Measurements from ENCODE around the gene TBC1D16.

Gene TBC1D16

GRCh38 chr17:79955691-79956440 is 79.8 kb downstream of the TBC1D16 start:
- in situ Hi-C loops (cut with HindIII; ENCODE audit: low sequenced_read_pairs): no loop called here

GRCh38 chr17:79955167-79955549 is 80.5 kb downstream of the TBC1D16 start:
- in situ Hi-C loops (cut with HindIII; ENCODE audit: low sequenced_read_pairs): no loop called here

- in situ Hi-C loops (cut with HindIII; ENCODE audit: low sequenced_read_pairs): no loop called here
These were observed 81.1 kb downstream of the TBC1D16 start for GRCh38 chr17:79954281-79955166.

- in situ Hi-C loops (cut with HindIII; ENCODE audit: low sequenced_read_pairs): no loop called here
These were observed 82.3 kb downstream of the TBC1D16 start for GRCh38 chr17:79953335-79953734.

GRCh38 chr17:79952901-79953300 is 82.8 kb downstream of the TBC1D16 start:
- in situ Hi-C loops (cut with HindIII; ENCODE audit: low sequenced_read_pairs): no loop called here

GRCh38 chr17:79952265-79952877 is 83.3 kb downstream of the TBC1D16 start:
- in situ Hi-C loops (cut with HindIII; ENCODE audit: low sequenced_read_pairs): no loop called here

- in situ Hi-C loops (cut with HindIII; ENCODE audit: low sequenced_read_pairs): no loop called here
These were observed 84.1 kb downstream of the TBC1D16 start for GRCh38 chr17:79951361-79952264.

- in situ Hi-C loops (cut with HindIII; ENCODE audit: low sequenced_read_pairs): no loop called here
These were observed 84.9 kb downstream of the TBC1D16 start for GRCh38 chr17:79950751-79951150.

- in situ Hi-C loops (cut with HindIII; ENCODE audit: low sequenced_read_pairs): no loop called here
These were observed 85.4 kb downstream of the TBC1D16 start for GRCh38 chr17:79950306-79950705.

GRCh38 chr17:79949656-79950209 is 85.9 kb downstream of the TBC1D16 start:
- in situ Hi-C loops (cut with HindIII; ENCODE audit: low sequenced_read_pairs): no loop called here

- in situ Hi-C loops (cut with HindIII; ENCODE audit: low sequenced_read_pairs): no loop called here
These were observed 86.6 kb downstream of the TBC1D16 start for GRCh38 chr17:79948945-79949655.

GRCh38 chr17:79948406-79948944 is 87.2 kb downstream of the TBC1D16 start:
- in situ Hi-C loops (cut with HindIII; ENCODE audit: low sequenced_read_pairs): no loop called here

- in situ Hi-C loops (cut with HindIII; ENCODE audit: low sequenced_read_pairs): no loop called here
These were observed 88.2 kb downstream of the TBC1D16 start for GRCh38 chr17:79947351-79948031.

GRCh38 chr17:79946352-79947231 is 89.1 kb downstream of the TBC1D16 start:
- in situ Hi-C loops (cut with HindIII; ENCODE audit: low sequenced_read_pairs): no loop called here

- in situ Hi-C loops (cut with HindIII; ENCODE audit: low sequenced_read_pairs): no loop called here
These were observed 89.9 kb downstream of the TBC1D16 start for GRCh38 chr17:79945591-79946255.

GRCh38 chr17:79944821-79945391 is 90.8 kb downstream of the TBC1D16 start:
- in situ Hi-C loops (cut with HindIII; ENCODE audit: low sequenced_read_pairs): no loop called here

- in situ Hi-C loops (cut with HindIII; ENCODE audit: low sequenced_read_pairs): no loop called here
These were observed 91.3 kb downstream of the TBC1D16 start for GRCh38 chr17:79944251-79944812.
